HepG2 (cell line): ENCODE data around the gene TUBA1C. TPM values are rescaled to one million over a fixed set of nuclear protein-coding genes. Genes with fewer than 3 reads are reported as not detected.

Source experiments
- FOXK1 ChIP-seq: sonication (generic); formaldehyde crosslinking; IDR thresholded peaks from 2 replicates; pipeline ENCODE4 v1.4.0; 2020; ENCODE audit warnings: low read depth, missing genetic modification reagents, borderline replicate concordance
- MYC ChIP-seq: sonication (generic); formaldehyde crosslinking; IDR thresholded peaks from 2 replicates; pipeline ENCODE4 v1.9.0; 2021; ENCODE audit warnings: missing genetic modification reagents, borderline replicate concordance
- NCOA2 ChIP-seq: sonication (generic); formaldehyde crosslinking; IDR thresholded peaks from 2 replicates; pipeline ENCODE4 v1.8.0; 2022; ENCODE audit warnings: inconsistent platforms
- PPARG ChIP-seq: conservative IDR thresholded peaks from 2 replicates; pipeline ENCODE4 v1.6.1; 2016; ENCODE audit warnings: missing biosample characterization, missing genetic modification reagents
- TARDBP ChIP-seq: sonication (generic); formaldehyde crosslinking; IDR thresholded peaks from 2 replicates; pipeline ENCODE4 v1.8.0; 2022; ENCODE audit warnings: mild to moderate bottlenecking, missing genetic modification reagents
- ZBTB38 ChIP-seq: sonication (generic); formaldehyde crosslinking; IDR thresholded peaks from 2 replicates; pipeline ENCODE4 v1.5.1; 2020; ENCODE audit warnings: mild to moderate bottlenecking, missing genetic modification reagents
- ZNF713 ChIP-seq: sonication (generic); formaldehyde crosslinking; IDR thresholded peaks from 2 replicates; pipeline ENCODE4 v1.4.0; 2020; ENCODE audit warnings: mild to moderate bottlenecking, missing genetic modification reagents
- polyA plus RNA-seq, 8 experiments: library from polyadenylated mRNA; depleted of rRNA in 3 of 8; stranded (reverse) in 7 of 8; unstranded in 1 of 8; fragments of >200 nt; fragmentation: Illumina TruSeq in 4 of 8; extraction: Trizol in 4 of 8; gene quantifications; 2 replicates each; pipeline versions ENCODE4 v1.2.1 to v1.2.3, GENCODE V29; 2011 to 2016; ENCODE audit warnings: low read depth in 4 of 8, missing spikeins in 1 of 8, mixed read lengths in 1 of 8; ENCODE audit not compliant: insufficient read depth in 1 of 8
- total RNA-seq, 5 experiments: library from RNA; depleted of rRNA; stranded (reverse); fragments of >200 nt; fragmentation: Illumina TruSeq; extraction: Trizol; gene quantifications; 2 replicates each; pipeline ENCODE4 v1.2.3, GENCODE V29; 2016; ENCODE audit warnings: low read depth in 1 of 5
- TF ChIP-seq, protein P1 (sequence below): sonication (generic); formaldehyde crosslinking; IDR thresholded peaks from 2 replicates; pipeline ENCODE4 v1.5.0; 2020; ENCODE audit warnings: mild to moderate bottlenecking, missing genetic modification reagents, borderline replicate concordance
- TF ChIP-seq, protein P2 (sequence below): sonication (generic); formaldehyde crosslinking; IDR thresholded peaks from 2 replicates; pipeline ENCODE4 v1.5.0; 2020; ENCODE audit warnings: mild to moderate bottlenecking, missing genetic modification reagents, borderline replicate concordance
- TF ChIP-seq, protein P3 (sequence below): sonication (generic); formaldehyde crosslinking; IDR thresholded peaks from 2 replicates; pipeline ENCODE4 v1.4.0; 2020; ENCODE audit warnings: missing genetic modification reagents
- TF ChIP-seq, protein P4 (sequence below): sonication (generic); formaldehyde crosslinking; conservative IDR thresholded peaks from 2 replicates; pipeline ENCODE4 v1.4.0; 2020; ENCODE audit warnings: mild to moderate bottlenecking, missing genetic modification reagents, moderate library complexity
- TF ChIP-seq, protein P5 (sequence below): IDR thresholded peaks from 2 replicates; pipeline ENCODE4 v1.6.1; 2016; ENCODE audit warnings: mild to moderate bottlenecking

Gene TUBA1C
- total and polyA plus RNA-seq, 2 of the 13 experiments (the other 11 are each of a cell fraction or from before 2014, with no cell fraction given): 693 to 1,075 TPM

DNA sequence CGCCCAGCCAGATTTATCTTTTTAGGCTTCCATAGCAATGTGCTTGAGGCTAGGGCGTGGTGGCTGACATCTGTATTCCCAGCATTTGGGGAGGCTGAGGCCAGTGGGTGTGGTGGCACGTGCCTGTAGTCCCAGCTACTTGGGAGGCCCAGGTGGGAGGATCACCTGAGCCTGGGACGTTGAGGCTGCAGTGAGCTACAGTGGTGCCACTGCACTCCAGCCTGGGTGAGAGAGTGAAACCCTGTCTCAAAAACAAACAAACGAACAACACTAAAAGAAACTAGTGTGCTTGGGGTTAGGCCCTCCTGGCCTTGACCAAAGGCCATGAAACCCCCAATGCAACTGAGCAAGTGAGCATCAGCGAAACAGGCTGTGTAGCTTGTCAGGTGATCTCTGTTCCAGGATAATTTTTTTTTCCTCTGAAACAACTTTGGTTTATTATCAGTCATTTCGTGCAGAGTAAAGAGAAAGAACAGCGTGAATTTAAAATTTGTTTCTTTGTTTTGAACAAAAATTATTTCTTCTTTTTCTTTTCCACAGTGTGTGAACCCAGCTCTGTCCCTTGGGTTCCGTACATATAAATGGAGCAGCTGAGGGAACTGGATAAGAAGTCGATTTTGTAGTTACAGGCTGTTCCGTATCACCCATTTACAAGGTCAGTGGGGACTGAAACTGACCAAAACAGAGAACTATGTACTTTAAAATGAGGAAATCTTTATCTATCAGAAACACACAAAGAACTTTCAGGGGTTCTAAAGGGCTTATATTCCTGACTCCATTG is 8.8 kb upstream of the TUBA1C start (continued):
- TF ChIP-seq, protein P1, sequence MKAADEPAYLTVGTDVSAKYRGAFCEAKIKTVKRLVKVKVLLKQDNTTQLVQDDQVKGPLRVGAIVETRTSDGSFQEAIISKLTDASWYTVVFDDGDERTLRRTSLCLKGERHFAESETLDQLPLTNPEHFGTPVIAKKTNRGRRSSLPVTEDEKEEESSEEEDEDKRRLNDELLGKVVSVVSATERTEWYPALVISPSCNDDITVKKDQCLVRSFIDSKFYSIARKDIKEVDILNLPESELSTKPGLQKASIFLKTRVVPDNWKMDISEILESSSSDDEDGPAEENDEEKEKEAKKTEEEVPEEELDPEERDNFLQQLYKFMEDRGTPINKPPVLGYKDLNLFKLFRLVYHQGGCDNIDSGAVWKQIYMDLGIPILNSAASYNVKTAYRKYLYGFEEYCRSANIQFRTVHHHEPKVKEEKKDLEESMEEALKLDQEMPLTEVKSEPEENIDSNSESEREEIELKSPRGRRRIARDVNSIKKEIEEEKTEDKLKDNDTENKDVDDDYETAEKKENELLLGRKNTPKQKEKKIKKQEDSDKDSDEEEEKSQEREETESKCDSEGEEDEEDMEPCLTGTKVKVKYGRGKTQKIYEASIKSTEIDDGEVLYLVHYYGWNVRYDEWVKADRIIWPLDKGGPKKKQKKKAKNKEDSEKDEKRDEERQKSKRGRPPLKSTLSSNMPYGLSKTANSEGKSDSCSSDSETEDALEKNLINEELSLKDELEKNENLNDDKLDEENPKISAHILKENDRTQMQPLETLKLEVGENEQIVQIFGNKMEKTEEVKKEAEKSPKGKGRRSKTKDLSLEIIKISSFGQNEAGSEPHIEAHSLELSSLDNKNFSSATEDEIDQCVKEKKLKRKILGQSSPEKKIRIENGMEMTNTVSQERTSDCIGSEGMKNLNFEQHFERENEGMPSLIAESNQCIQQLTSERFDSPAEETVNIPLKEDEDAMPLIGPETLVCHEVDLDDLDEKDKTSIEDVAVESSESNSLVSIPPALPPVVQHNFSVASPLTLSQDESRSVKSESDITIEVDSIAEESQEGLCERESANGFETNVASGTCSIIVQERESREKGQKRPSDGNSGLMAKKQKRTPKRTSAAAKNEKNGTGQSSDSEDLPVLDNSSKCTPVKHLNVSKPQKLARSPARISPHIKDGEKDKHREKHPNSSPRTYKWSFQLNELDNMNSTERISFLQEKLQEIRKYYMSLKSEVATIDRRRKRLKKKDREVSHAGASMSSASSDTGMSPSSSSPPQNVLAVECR: peak; percentile 67; the same call in 1 of the 2 replicates
- TF ChIP-seq, protein P2, sequence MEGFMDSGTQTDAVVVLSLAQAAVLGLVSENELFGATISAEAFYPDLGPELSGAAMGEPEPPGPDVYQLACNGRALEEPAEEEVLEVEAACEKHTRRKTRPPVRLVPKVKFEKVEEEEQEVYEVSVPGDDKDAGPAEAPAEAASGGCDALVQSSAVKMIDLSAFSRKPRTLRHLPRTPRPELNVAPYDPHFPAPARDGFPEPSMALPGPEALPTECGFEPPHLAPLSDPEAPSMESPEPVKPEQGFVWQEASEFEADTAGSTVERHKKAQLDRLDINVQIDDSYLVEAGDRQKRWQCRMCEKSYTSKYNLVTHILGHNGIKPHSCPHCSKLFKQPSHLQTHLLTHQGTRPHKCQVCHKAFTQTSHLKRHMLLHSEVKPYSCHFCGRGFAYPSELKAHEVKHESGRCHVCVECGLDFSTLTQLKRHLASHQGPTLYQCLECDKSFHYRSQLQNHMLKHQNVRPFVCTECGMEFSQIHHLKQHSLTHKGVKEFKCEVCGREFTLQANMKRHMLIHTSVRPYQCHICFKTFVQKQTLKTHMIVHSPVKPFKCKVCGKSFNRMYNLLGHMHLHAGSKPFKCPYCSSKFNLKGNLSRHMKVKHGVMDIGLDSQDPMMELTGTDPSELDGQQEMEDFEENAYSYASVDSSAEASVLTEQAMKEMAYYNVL (CRISPR knock-in tag): peak; percentile 88
- TF ChIP-seq, protein P3, sequence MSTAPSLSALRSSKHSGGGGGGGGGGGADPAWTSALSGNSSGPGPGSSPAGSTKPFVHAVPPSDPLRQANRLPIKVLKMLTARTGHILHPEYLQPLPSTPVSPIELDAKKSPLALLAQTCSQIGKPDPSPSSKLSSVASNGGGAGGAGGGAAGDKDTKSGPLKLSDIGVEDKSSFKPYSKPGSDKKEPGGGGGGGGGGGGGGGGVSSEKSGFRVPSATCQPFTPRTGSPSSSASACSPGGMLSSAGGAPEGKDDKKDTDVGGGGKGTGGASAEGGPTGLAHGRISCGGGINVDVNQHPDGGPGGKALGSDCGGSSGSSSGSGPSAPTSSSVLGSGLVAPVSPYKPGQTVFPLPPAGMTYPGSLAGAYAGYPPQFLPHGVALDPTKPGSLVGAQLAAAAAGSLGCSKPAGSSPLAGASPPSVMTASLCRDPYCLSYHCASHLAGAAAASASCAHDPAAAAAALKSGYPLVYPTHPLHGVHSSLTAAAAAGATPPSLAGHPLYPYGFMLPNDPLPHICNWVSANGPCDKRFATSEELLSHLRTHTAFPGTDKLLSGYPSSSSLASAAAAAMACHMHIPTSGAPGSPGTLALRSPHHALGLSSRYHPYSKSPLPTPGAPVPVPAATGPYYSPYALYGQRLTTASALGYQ (CRISPR knock-in tag): 0 out of 2 replicates have a peak, but pooled peaks have one; percentile 54
- TF ChIP-seq ZBTB38 (peak; percentile 69; the same call in 1 of the 2 replicates), ZNF713 (CRISPR knock-in tag) (0 out of 2 replicates have a peak, but pooled peaks have one; percentile 33), PPARG (peak; percentile 53), MYC (CRISPR knock-in tag) (peak; percentile 73), NCOA2 (CRISPR knock-in tag) (peak; percentile 72), TARDBP (CRISPR knock-in tag) (peak; percentile 86), FOXK1 (CRISPR knock-in tag) (0 out of 2 replicates have a peak, but pooled peaks have one; percentile 9)
- TF ChIP-seq, protein P4, sequence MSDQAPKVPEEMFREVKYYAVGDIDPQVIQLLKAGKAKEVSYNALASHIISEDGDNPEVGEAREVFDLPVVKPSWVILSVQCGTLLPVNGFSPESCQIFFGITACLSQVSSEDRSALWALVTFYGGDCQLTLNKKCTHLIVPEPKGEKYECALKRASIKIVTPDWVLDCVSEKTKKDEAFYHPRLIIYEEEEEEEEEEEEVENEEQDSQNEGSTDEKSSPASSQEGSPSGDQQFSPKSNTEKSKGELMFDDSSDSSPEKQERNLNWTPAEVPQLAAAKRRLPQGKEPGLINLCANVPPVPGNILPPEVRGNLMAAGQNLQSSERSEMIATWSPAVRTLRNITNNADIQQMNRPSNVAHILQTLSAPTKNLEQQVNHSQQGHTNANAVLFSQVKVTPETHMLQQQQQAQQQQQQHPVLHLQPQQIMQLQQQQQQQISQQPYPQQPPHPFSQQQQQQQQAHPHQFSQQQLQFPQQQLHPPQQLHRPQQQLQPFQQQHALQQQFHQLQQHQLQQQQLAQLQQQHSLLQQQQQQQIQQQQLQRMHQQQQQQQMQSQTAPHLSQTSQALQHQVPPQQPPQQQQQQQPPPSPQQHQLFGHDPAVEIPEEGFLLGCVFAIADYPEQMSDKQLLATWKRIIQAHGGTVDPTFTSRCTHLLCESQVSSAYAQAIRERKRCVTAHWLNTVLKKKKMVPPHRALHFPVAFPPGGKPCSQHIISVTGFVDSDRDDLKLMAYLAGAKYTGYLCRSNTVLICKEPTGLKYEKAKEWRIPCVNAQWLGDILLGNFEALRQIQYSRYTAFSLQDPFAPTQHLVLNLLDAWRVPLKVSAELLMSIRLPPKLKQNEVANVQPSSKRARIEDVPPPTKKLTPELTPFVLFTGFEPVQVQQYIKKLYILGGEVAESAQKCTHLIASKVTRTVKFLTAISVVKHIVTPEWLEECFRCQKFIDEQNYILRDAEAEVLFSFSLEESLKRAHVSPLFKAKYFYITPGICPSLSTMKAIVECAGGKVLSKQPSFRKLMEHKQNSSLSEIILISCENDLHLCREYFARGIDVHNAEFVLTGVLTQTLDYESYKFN (CRISPR knock-in tag): peak; percentile 93
- TF ChIP-seq, protein P5, sequence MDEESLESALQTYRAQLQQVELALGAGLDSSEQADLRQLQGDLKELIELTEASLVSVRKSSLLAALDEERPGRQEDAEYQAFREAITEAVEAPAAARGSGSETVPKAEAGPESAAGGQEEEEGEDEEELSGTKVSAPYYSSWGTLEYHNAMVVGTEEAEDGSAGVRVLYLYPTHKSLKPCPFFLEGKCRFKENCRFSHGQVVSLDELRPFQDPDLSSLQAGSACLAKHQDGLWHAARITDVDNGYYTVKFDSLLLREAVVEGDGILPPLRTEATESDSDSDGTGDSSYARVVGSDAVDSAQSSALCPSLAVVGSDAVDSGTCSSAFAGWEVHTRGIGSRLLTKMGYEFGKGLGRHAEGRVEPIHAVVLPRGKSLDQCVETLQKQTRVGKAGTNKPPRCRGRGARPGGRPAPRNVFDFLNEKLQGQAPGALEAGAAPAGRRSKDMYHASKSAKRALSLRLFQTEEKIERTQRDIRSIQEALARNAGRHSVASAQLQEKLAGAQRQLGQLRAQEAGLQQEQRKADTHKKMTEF (CRISPR knock-in tag): peak; percentile 57; the same call in 1 of the 2 replicates
